C4-2B (cell line): ENCODE measurements around the gene PLAC1.

Experiments
- H3K27ac ChIP-seq: fragments of 450-650 bp; 2 replicates; pipeline ENCODE4 v1.5.1; 2017
- CTCF ChIP-seq: fragments of 450-650 bp; conservative IDR thresholded peaks from 2 replicates; pipeline ENCODE4 v1.5.1; 2017; ENCODE audit warnings: mild to moderate bottlenecking
- ZFX ChIP-seq: fragments of 450-650 bp; IDR thresholded peaks from 2 replicates; pipeline ENCODE4 v1.6.1; 2017

PLAC1 gene

GRCh38 chrX:134529481-134529880 lies 128.8 kb downstream of the PLAC1 start:
- H3K27ac ChIP-seq = no peak overlapping the region
- TF ChIP-seq CTCF = no peak
- no peak for TF ChIP-seq ZFX

GRCh38 chrX:134528960-134529359 lies 129.3 kb downstream of the PLAC1 start:
- TF ChIP-seq CTCF = no peak
- TF ChIP-seq ZFX = no peak
- H3K27ac ChIP-seq = no peak overlapping the region

- H3K27ac ChIP-seq = no peak overlapping the region
- TF ChIP-seq CTCF = no peak
Measured at GRCh38 chrX:134526399-134526798, 131.9 kb downstream of the PLAC1 start.

GRCh38 chrX:134525086-134525792 lies 133.0 kb downstream of the PLAC1 start:
- H3K27ac ChIP-seq = no peak overlapping the region
- TF ChIP-seq CTCF (no peak), ZFX (no peak)

- H3K27ac ChIP-seq = no peak overlapping the region
- TF ChIP-seq ZFX = no peak
- TF ChIP-seq CTCF = no peak
Measured at GRCh38 chrX:134524181-134524580, 134.1 kb downstream of the PLAC1 start.

- H3K27ac ChIP-seq = no peak overlapping the region
- TF ChIP-seq ZFX = no peak
- TF ChIP-seq CTCF = peak; percentile 63
Measured at GRCh38 chrX:134520860-134521390, 137.3 kb downstream of the PLAC1 start.
